Hematopoietic multipotent progenitor cell treated with erythropoietin and hydrocortisone succinate and interleukin-3 and kit ligand, for 4 days (in vitro differentiated cells): Measurements from ENCODE around the gene MAP2K2.

ENCODE experiments used
- DNase-seq: peaks from one replicate; pipeline ENCODE4 v3.0.0-alpha.2; 2015

MAP2K2 gene

GRCh38 chr19:4042064-4042730 lies 81.7 kb downstream of the MAP2K2 start:
- no peak for DNase-seq
